ENCODE results near the gene ITGBL1.

DNA sequence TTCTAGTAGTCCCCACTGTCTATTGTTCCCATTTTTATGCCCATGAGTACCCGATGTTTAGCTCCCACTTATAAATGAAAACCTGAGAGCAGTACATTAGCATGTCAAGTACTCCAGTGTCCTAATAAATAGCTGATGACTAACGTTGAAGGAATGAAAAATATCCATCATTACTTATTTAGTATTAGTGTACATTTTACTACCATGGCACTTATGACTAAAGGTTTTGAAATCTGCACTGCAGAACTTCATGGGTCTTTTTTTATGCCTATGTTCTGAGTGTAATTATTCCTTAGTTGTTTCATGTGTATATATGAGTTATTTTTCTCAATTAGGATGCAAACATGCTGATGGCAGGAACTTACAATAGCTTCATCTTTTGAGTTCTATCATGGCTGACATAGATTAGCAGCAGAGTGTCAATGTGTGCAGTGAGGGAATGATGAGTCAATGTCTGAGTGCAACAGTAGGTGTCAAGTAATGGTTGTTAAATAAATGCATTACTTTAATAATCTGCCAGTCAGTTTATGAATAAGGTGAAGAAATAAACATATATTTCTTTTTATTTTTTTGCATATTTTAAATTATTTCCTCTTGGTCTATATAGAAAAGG, 188.4 kb downstream of the ITGBL1 start:
- TF ChIP-seq CTCF (IDR thresholded peaks at IDR 0.05), result no peak
- TF ChIP-seq POLR2A (IDR thresholded peaks at IDR 0.05), result no peak

All from Peyer's patch (tissue), 4 donors.